NCI-H1694 treated with DMSO at 0.1 percent for 48 hours (cell line): ENCODE results near the gene HDAC6.
"Not testable (repeated sequence)": the region's sequence is repeated elsewhere in the genome, so short reads cannot be mapped to it uniquely, and the experiment has no call there.

Source experiments
- DNase-seq: peaks from one replicate; lab custom pipeline; 2025; lab: John Stamatoyannopoulos, UW

Gene HDAC6

DNA sequence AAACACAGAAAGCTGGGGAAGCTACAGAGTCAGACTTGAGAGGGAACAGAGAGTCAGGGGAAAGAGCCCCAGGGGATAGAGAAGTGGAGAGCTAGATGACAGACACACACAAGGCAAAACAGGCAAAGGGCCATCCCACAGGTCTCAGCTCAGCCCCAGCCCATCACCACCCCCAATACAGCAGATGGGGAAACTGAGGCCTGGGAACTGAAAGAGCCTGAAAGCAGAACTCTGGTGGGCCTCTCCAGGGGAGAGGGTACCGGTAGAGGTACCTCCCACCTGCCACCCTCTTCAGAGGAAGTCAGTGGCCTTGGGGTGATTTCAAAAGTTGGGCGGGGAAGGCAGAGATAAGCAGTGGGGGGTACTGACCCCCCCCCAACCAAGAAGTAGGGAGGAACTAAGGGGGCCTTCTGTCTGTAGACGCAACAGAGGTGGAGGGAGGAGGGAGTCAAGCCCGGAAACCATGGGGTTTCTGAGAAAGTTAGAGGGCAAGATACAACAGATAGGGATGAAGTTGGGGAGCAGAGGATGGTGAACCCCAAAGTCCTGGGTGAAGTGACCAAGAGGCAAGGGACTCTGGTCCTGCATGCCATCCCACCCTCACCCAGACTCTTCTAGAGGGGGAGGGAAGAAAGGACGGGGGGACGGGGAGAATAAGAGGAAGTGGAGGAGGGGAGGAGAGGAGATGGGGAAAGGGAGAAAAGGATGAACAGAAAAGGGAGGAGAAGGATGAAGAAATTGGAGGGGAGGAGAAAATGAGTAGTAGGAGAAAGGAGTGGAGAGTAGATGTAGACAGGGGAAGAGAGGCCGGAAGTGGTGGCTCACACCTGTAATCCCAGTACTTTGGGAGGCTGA, 12.3 kb upstream of the HDAC6 start:
- no peak for DNase-seq

DNA sequence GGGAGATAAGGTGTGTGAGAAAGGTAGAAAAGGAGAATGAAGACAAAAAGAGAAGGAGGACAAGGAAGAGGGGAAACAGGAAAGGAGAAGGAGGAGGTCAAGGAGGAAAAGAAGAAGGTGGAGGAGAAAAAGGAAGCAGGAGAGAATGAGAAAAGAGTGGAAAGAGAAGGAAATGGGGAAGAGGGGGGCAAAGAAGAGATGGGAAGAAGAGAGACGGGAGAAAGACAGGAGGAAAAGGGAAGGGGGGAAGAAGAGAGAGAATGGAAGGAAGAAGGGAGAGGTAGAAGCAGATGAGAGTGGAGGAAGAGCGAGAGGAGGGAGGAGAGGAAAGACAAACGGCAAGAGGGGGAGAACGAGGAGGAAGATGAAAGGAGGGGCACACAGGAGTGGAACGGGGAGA, 11.4 kb upstream of the HDAC6 start:
- DNase-seq = no peak

- DNase-seq = no peak
Measured at GRCh38 chrX:48791063-48791820, 10.6 kb upstream of the HDAC6 start.

GRCh38 chrX:48792219-48792618, 9.6 kb upstream of the HDAC6 start:
- DNase-seq = no peak

DNA sequence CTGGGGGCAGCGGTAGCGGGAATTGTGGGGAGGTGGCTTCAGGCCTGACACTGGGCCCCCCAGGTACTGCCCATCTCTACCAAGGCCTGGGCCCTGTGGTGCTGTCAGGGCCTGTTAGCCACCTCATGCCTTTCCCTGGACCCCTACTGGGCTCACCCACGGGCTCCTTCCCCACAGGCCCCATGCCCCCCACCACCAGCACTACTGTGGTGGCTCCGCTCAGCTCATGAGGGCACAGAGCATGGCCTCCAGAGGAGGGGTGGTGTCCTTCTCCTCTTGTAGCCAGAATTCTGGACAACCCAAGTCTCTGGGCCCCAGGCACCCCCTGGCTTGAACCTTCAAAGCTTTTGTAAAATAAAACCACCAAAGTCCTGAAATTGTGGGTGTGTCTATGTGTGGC, 7.9 kb upstream of the HDAC6 start:
- no peak for DNase-seq

- no peak for DNase-seq
Measured at GRCh38 chrX:48794340-48794910, 7.4 kb upstream of the HDAC6 start.

DNA sequence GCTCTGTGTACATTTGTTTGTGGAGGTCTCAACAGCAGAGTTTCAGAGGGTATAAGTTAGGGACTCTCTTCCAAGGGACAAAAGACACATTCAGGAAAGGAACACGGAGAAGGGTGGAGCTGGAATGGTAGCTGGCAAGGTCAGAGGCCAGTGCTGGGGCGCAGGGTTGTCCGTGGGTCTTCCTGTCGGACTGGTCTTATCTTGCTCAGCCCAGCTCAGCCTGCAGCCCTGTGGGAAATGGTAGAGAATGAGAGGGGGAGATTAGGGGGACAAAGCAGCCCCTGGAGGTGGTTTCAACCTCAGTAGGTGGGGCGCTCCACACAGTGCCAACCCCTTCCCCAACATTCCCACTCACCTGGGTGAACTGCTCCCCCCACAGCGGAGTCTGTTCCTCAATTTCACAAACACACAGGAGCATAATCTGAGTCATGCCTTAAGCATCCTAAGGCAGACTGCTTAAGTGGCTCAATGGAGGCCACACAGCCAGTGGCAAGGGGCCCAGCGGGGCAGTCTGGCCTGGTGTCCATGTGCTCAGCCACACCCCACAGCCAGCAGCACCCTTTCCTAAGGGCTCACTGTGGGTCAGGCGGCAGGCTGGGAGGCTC, 6.9 kb upstream of the HDAC6 start:
- DNase-seq = no peak

DNA sequence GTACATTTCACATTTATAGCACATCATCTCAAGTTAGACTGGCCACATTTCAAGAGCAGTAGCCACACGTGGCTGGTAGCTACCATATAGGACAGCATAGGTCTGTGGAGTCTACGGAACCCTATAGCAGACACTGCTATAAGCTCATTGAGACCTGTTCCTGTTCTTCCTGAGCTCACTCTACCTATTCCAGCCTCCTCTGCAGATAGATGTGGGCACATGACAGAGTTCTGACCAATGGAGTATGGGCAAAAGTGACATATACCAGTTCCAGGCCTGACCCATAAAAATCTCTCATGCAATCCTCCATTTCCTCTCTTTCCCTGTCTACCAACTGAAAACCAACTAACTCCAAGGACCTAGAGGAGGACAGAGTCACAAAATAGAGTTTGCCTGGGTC, 3.5 kb upstream of the HDAC6 start:
- no peak for DNase-seq

DNA sequence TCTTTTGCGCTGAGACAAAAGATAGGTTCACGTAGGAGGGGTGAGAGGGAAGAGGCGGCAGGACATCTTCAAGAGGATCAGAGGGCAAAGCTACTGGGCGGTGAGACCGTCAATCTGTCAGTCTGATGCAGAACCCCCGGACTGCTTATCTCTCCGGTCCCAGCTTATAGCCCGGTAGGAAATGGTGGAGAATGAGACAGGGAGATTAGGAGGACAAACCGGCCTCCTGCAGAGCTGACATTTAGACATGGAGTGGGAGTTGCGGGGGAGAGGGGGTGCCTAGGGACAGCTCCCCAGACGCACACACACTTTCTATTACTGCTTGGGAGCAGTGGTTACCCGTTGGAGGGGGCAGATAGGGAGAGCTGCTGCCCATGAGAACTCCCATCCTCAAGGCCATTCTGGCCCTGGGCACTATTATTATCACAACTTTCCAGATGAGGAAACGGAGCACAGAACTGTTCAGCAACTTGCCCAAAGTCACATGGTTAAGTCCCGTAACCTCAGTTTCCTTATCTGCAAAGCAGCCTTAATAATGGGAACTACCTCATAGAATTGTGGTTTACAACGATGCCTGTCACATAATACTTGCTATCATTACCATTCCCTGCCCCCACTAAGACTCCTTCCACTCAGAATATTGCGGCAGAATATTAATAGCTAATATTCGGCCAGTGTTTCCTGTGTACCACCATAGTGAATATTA, 1.1 kb upstream of the HDAC6 start:
- no peak for DNase-seq

- peak; percentile 80 for DNase-seq
Measured at GRCh38 chrX:48802089-48802904, 430 bp downstream of the HDAC6 start.

DNA sequence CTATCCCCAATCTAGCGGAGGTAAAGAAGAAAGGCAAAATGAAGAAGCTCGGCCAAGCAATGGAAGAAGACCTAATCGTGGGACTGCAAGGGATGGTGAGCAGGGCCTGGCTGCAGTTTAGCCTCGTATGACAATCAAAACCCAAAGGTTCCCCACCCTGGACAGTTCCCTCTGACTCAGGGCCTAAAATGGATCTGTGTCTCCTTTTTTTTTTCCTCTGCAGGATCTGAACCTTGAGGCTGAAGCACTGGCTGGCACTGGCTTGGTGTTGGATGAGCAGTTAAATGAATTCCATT, 986 bp downstream of the HDAC6 start:
- DNase-seq = no peak

- DNase-seq = no peak
Measured at GRCh38 chrX:48806081-48806480, 4.2 kb downstream of the HDAC6 start.

- DNase-seq = no peak
Measured at GRCh38 chrX:48813644-48814043, 11.8 kb downstream of the HDAC6 start.

DNA sequence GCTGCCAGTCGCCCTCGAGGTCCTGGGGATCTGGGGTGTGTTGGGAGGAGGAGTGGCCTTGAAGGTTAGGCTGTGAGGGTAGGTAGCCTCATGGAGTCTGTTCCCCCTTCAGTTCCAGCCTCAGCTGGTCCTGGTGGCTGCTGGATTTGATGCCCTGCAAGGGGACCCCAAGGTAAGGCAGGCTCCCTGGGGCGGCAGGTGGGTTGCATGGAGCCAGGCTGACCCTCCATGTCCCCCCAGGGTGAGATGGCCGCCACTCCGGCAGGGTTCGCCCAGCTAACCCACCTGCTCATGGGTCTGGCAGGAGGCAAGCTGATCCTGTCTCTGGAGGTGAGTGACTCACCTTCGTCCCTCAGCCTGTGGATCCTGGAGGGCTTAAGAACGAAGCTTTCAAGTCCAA, 12.9 kb downstream of the HDAC6 start:
- no peak for DNase-seq

GRCh38 chrX:48815266-48815665, 13.4 kb downstream of the HDAC6 start:
- DNase-seq = no peak

DNA sequence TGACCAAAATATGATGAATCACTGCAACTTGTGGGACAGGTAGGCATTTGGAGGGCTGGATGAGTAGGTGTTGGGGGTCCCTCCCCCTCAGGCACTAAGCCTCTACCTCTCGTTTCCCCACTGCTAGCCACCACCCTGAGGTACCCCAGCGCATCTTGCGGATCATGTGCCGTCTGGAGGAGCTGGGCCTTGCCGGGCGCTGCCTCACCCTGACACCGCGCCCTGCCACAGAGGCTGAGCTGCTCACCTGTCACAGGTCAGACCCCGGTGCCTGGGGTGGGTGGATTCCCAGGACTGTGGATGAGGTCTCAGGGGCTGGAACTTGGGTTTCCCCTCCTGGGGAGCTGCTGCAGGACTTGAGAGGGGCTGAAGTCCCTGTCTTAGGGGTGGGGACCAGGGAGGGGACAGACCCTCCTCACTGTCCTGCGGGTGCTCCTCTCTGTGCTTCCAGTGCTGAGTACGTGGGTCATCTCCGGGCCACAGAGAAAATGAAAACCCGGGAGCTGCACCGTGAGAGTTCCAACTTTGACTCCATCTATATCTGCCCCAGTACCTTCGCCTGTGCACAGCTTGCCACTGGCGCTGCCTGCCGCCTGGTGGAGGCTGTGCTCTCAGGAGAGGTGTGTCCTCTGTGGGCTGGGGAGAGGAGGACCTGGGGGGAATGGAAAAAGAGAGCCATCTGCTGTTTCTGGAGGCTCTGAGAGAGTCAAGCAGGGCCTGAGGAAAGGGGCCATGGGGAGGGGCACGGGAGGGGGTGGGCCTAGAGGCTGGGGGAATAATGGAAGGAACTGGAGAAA, 14.3 kb downstream of the HDAC6 start:
- no peak for DNase-seq

GRCh38 chrX:48818098-48818497, 16.2 kb downstream of the HDAC6 start:
- no peak for DNase-seq

- DNase-seq = no peak
Measured at GRCh38 chrX:48818866-48819265, 17.0 kb downstream of the HDAC6 start.

- not testable (repeated sequence) for DNase-seq
Measured at GRCh38 chrX:48819394-48819793, 17.5 kb downstream of the HDAC6 start.

DNA sequence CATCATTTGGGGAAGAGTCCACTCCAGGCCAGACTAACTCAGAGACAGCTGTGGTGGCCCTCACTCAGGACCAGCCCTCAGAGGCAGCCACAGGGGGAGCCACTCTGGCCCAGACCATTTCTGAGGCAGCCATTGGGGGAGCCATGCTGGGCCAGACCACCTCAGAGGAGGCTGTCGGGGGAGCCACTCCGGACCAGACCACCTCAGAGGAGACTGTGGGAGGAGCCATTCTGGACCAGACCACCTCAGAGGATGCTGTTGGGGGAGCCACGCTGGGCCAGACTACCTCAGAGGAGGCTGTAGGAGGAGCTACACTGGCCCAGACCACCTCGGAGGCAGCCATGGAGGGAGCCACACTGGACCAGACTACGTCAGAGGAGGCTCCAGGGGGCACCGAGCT, 21.2 kb downstream of the HDAC6 start:
- no peak for DNase-seq

GRCh38 chrX:48824066-48824465, 22.2 kb downstream of the HDAC6 start:
- DNase-seq = no peak
